ENCODE results near the gene BARX2. TPM values are rescaled to one million over a fixed set of nuclear protein-coding genes. Genes with fewer than 3 reads are reported as not detected.

Gene BARX2
- polyA plus RNA-seq, 1 experiment = not detected

DNA sequence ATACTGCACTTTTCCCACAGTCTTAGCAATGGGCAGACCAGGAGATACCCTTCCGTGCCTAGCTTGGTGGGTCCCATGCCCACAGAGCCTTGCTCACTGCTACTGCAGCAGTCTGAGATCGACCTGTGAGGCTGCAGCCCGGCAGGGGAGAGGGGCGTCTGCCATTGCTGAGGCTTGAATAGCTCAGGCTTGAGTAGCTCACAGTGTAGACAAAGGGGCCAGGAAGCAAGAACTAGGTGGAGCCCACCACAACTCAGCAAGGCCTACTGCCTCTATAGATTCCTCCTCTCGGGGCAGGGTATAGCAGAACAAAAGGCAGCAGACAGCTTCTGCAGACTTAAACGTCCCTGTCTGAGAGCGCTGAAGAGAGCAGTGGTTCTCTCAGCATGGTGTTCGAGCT lies 118.1 kb downstream of the BARX2 start:
- Histone ChIP-seq H3K27me3 (ENCODE audit: control insufficient read depth, insufficient read depth, low read length) (no peaks in the 10 kb centered on the region), H3K36me3 (ENCODE audit: control insufficient read depth, insufficient read depth, low read length) (no peaks in the 10 kb centered on the region), H3K4me3 (ENCODE audit: low read depth, low read length) (no peak overlapping the region)
- TF ChIP-seq, protein P1, sequence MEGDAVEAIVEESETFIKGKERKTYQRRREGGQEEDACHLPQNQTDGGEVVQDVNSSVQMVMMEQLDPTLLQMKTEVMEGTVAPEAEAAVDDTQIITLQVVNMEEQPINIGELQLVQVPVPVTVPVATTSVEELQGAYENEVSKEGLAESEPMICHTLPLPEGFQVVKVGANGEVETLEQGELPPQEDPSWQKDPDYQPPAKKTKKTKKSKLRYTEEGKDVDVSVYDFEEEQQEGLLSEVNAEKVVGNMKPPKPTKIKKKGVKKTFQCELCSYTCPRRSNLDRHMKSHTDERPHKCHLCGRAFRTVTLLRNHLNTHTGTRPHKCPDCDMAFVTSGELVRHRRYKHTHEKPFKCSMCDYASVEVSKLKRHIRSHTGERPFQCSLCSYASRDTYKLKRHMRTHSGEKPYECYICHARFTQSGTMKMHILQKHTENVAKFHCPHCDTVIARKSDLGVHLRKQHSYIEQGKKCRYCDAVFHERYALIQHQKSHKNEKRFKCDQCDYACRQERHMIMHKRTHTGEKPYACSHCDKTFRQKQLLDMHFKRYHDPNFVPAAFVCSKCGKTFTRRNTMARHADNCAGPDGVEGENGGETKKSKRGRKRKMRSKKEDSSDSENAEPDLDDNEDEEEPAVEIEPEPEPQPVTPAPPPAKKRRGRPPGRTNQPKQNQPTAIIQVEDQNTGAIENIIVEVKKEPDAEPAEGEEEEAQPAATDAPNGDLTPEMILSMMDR (IDR thresholded peaks at IDR 0.05; ENCODE audit: insufficient read depth, low read depth, low read length) = no peak
- DNase-seq (ENCODE audit: low read depth) = no peak
- ChIA-PET POLR2A (no interaction called here), CTCF (no interaction called here)

Other genes with a start within 250 kb of the BARX2 start
- 5.6 and 6.1 TPM in 2 replicates for gene ARHGAP32, start 183.5 kb upstream of the BARX2 start, polyA plus RNA-seq (2011; rRNA removed)

Data from BJ (cell line).